NOMO-1 (cell line): ENCODE measurements around the gene FOXP1.
"Not testable (repeated sequence)": the region's sequence is repeated elsewhere in the genome, so short reads cannot be mapped to it uniquely, and the experiment has no call there.

Experiments
- DNase-seq, 2 experiments: peaks; one replicate each; lab custom pipeline; 2025; ENCODE audit not compliant: unreplicated experiment in 2 of 2; lab: John Stamatoyannopoulos, UW

FOXP1 gene

DNA sequence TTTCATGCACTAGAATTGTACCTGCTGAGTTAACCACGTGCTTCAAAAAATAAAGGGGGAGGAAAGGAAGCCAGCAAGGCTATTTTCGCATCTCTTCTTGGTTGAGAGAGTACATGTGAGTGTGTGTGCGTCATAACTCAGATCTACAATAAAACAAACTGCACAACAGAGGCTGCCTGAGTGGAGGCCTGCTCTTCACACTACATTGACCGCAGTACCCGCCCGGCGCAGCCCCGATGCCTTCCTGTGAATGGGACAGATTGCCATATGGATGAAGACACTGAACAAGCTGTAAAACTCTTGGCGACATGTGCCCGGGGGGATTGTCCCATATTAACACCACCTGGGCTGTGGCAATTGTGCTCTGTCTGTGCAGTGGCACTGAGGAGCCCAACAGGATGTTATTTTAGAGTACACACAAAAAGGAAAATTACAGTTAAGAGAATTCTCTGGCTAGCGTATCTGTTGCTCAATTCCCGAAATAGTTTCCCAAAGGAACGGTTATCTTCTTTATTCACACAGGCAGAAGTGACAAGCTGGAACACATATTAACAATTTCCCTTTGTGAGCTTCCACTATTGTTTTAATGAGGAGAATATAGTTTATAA lies 551.5 kb downstream of the FOXP1 start:
- no peak for DNase-seq

DNA sequence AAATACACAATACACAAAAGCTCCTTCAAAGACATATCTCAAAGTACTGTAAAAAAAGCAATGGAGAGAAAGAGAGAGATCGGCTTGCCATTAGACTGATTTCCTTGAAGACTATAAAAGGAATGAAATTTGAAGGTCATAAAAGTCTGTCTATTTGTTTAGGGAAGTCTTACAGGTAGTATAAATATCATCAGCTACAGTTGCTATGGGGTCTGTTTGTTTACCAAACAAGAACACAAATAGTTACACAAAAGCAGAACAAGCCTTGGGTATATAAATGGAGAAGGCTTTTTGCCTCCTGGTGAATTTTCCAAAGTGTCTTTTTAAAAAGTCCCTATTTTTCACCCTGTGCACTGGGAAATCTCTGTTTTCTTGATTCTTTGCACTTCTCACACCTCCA lies 552.3 kb downstream of the FOXP1 start:
- no peak for DNase-seq

DNA sequence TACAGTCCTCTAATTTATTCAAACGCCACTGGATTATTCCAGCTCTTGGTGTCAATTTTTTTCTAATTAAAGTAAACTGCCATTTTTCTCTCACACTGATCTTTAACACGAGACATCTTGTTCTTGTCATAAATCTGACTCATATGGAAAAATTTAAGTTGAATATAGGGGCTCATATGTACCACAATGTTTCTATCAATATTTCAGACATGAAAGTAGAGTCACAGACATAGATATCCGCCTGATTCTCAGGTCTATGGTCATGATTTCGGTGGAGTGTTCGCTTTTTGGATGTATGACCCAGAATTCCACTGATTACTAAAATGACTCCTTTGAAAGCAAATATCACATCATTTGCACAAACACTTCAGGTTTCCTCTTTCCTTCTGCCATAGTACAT lies 552.8 kb downstream of the FOXP1 start:
- no peak for DNase-seq

DNA sequence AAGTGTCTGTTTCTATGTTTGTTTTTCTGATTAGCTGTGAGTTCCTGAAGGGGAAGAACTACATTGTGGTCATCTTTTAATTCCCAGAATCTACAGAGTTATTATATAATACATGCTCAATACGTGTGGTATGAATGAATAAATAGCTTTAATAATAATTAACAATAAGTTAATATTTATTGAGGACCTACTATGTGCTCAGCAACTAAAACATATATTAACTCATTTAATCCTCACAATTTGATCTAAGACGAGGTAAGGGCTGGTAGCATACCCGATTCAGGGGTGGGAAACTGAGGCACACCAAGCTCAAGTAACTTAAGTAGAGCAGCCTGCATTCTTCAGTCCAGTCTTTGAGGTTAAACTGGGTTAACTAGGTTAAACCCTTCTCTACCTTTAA lies 553.8 kb downstream of the FOXP1 start:
- no peak for DNase-seq

DNA sequence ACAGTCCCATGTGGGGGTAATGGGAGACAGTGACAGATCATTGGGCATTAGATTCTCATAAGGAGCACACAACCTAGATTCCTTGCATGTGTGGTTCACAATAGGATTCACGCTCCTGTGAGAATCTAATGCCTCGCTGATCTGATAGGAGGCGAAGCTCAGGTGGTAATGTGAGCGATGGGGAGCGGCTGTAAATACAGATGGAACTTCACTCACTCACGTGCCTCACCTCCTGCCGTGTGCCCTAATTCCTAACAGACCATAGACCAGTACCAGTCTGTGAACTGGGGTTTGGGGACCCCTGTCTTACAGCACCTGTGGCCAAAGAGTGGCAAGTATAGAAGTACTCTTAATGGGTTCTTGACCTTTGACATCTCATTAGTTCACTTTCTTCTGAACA lies 554.7 kb downstream of the FOXP1 start:
- DNase-seq, result no peak

DNA sequence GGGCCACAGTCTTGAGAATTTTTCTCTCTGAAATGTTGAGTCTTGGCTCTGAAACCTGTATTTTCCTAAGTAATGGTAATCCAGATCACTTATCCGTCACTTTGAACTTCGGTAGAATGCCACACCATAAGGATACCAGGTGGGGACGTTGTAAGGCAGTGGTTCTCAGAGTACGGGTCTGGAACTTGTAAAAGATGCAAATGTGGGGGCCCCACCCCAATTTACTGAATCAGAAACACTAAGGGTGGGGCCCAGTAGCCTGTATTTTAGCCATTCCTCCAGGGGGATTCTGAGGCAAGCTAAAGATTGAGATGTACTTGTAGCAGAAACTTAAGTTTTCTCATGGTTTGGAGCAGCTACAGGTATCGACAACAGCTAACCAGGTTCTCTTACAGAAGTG lies 555.3 kb downstream of the FOXP1 start:
- no peak for DNase-seq

DNA sequence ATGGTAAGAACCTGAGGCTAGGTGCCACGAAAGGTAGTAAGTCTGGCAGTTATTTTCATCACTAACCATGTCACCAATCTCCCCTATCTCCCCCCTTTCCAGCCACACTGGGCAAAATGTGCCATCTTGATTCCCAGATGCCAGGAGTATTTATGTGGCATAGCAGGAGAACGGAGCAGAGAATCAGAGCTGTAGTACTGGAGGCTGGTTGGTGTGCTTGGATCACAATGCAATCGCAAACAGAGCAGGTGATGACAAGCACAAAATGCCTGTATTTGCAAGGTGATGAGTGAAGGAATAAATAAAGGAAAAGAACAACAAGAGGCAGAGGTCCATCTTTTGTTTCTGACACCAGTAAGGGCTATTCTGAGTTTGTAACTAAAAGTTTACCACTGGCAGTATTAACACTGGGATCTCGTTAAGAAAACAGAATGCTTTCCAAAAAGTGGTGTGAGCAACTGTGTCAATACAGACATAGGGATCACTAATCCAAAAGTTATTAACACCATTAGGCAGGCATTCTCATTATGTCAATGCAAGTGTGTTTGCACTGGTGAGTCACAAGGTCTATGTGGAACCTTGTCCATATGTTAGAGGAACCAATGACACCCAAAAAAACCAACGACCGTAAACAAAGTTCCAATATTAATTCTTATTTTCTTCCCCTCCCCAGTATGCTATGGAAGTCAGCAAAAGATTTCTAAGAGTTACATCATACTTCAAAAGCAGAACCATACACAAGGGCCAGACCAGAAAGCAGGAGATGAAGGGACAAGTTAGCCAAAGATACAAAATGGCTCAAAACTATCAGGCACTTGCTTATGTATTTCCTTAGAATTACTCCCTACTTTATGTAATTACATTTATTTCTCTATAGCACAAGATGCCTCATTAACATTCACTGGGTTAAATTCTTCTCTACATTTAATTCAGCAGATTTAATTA lies 556.6 kb downstream of the FOXP1 start:
- DNase-seq, result peak; percentile 41 to 65

DNA sequence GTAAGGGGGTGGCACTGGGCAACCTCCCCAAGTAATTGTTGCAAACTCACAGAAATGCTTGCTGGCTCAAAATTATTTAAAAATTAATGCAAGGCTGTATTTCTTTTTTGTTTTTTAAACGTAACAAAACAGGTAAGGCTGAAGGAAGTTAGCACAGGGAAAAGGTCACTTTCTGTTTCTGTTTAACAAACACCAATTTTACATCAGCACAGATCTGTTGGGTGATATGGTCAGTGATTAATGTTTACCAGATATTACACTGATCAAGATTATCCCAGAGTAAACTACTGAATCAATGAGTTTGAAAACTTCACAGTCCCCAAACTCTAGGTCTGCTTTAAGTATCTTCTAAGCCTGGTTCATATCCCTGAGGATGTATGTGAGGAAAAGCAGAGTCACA lies 558.0 kb downstream of the FOXP1 start:
- no peak for DNase-seq

DNA sequence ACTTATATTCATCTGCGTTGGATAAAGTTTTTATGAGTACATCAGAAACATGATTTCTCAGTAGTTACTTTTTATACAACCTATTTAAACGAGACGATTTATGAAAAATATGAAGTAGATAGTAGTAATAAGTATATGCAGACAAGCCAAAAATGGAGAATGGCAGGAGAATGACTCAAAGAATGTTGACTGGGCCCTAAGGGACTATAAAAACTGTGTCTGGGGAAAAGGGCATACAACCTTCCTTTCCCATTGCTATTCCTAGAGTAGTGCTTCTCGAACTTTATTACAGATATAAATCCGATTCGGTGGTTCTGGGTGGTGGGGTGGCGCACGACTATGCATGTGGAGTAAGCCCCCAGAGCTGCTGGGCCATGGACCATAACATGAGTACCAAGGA lies 558.5 kb downstream of the FOXP1 start:
- DNase-seq, result no peak

DNA sequence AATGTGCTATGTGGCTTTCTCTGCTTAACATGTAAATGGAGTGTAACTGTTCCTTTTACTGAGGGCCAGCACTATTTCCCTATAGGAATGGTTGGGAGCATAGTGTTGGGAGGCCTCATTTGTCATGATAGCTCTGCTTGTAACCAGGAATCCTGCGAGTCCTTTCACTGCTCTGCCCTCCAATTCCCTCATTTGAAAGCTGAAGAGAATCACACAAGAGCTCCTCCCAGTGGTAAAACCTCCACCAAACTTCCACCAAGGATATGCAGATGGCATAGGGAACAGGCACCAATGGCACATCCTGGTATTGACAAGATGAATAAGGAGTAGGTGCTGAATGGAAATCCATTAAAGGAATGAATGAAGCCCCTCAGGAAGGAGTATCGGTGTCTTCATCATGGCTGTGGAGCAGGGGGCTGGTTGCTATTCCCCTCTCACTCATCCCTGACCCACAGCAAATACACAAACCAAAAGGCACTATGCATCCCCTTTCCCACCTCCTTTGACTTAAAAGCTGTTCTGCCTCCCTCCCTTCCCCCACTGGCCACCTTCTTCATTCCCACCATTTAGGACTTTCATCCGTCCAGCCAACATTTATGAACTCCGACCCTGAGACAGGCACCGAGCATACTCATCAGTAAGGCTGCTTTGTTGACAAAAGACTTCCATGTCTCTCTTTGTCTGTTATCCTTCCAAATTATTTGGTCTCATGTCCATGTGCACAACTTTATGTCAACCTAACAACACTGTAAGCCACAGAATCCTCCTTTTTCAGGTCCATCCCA lies 560.8 kb downstream of the FOXP1 start:
- no peak for DNase-seq

DNA sequence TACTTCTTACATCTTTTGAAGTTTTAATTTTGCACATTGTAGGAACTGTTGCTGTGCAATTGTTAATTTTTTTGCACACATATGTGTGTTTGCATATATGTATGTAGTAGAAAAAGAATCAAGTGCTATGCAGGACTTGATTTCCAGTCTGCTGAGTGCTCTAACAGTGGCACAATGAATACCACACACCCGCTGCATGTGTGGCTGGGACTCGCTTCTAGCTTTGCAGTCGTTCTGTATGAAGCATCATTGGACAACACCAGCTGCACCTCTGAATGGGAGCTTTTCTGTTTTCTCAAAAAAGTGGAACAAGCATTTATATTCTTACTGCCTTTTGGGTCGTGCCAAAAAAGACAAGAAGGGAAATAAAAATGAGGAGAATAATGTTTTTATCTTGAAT lies 564.7 kb downstream of the FOXP1 start:
- DNase-seq, result no peak

DNA sequence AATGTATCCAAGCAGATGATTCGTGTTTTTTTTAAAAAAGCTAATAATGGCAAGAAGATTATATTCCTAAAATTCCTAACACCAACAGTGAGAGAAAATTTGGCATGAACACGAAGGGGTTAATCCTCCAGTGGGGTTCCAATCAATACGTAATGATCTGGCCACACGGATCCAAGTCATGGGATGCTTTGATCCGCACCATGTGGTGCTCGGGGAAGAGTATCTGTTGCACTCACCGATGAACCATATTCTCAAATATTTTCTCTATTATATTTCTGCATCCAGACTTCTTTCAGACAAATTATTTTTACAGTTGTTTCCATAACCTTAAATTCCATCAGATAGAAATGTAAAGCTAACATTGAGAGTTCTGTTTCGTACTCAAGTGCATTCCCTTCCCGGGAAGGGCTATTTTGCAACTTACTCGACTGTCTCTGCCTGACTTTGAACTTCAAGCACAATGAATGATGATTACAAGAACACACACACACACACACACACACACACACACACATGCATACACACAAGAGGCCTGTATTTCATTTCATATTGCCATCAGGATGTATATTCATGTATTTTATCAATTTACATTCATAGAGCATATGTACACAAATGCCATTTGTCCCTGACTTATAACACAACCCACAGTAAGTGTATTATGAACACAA lies 567.2 kb downstream of the FOXP1 start:
- no peak for DNase-seq

DNA sequence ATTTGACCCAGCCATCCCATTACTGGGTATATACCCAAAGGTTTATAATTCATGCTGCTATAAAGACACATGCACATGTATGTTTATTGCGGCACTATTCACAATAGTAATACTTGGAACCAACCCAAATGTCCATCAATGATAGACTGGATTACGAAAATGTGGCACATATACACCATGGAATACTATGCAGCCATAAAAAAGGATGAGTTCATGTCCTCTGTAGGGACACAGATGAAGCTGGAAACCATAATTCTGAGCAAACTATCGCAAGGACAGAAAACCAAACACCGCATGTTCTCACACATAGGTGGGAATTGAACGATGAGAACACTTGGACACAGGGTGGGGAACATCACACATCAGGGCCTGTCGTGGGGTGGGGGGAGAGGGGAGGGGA lies 568.9 kb downstream of the FOXP1 start:
- DNase-seq, result not testable (repeated sequence)

DNA sequence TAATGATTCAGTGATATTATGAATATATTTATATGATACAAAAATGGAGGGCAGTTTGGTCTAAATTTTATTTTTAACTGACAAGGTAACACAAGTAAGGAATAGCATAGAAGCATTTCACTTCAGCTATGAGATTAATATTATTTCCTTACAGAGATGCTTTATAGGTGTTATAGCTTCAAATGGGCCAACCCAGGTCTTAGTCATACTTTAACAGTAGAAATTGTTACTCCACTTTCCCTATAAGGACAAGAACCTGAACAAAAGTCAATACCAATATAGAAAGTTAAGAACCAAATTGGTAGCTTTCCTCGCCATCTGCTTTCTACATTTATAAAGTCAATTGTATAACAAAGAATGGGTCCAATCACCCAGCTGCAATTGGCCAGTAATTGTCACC lies 570.6 kb downstream of the FOXP1 start:
- DNase-seq, result no peak

DNA sequence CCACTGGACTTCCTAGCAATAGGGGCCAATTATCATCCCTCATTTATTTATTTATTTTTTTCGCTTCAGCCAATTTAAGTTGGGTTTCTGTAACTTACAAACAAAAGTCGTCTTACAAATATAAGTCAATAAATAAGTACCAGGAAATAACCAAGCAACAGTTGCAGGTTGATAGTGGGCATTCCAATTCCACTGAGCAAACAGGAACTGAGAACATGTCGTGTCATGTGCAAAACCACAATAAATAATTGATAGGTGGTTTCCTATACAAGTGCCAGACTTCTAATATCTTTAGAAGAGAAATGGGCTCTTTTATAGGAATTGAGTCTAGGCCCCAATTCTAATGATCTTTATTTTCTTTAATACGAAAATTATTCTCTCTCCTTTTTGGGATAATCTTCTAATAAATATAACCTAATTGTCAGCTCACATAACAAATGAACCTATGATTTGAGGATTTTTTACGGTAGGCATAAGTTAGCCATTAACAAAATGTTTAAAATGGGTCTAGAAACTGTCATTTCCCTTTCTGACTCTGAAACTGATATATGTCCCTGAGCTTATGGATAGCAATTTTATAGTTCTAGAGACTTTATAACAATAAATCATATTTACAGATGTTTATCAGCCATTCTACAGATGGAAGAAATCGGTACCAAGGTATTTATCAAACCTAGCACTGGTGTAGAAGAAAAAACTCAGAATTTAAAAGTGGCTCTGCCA lies 571.8 kb downstream of the FOXP1 start:
- DNase-seq, result peak; percentile 39 to 84

DNA sequence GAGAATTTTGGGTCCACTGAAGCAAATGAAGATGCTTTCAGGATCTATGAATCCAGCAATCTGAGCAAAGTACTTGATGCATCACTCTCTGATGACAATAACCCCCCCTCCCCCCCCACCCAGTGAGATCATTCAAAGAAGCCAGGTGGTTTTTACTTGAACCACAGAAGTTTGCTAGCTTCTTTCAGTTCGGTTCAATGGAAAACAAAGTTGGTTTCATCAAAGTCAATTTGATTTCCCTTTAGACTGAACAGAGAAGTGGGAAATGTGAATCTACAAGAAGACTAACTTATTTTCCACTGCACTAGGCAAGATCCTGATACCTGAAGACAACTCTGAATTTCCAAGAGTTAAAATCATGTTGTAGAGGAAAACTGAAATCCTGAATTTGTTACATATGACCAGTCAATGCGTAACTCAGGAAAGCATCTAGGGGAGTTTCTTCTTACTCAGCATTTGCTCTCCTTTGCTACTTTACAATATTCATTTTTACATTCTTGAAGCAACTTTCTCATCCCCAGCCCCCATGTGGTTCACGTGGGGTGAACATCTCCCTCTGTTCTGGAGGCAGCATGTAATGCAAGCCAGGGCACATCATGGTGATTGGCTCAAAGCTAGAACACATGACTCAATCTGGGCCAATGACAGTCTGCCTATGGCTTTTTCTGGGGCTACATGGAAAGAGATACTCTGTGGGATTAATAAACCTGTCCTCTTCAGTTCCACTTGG lies 572.6 kb downstream of the FOXP1 start:
- no peak for DNase-seq

DNA sequence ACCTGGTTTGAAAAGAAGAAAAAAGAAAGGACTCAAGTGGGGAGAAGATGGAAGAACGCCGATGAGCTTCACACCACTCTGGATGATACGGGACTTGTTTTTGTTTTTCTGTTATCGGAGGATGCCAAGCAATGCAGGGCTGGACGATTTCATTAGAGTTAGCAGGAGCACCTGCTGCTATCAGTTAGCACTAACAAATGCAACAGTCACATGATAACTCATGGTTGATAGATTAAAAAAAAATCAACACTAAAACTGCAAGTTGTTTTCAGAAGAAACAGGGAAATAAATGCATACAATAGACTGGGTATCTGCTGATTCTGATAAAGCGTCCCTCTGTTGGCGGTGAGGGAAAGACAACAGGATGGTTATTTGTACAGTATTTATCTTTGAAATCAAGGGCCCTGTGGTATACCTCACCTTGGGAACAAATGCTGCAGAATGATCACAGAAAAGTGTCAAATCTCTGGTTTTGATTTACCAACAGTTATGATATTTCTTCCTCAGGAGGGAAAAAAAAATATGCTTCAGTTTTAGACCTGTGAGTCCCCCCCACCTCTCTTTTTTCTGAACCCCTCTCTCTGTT lies 575.1 kb downstream of the FOXP1 start:
- DNase-seq, result no peak

DNA sequence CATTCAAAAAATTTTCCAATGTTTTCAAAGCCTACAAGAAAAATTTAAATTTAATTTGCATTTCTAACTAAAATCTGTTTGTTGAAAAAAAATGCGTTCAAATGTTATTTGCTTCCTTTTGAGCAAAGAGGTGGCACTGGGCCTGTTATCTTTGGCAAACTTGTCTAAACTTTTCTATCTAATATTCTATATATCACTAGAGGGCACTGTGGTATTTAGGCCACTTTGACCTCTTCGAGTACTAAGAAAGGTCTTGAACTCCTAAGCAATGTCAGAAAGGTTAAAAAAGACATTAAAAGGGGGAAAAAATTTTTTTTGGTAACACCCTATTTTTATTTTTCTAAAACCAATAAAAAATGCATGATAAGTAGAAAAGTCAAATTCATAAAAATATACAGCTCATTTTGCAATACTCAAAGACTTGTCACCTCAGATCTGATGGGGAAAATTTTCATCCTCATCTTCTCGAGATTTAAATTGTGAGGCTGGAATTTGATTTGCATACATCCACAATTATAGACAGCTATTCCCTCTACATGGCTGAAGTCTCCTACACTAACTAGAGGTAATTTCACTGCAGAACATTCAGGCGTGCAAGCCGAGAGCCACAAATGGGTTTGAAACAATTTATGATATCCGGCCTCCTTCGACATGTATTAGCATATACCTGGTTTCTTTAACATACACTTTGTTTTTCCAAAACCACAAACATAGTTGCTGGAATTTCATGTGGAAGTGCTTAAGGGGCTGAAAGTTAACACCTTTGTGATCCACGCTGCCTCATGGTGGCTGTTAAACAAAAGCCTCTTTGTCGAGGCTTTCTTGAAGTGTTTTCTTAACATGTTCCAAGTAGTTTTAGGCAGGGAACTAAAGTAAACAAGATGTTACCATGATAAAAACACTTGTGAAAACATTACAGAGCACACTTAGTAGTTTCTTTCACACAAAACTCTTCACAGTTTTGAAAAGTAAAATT lies 576.4 kb downstream of the FOXP1 start:
- DNase-seq, result peak; percentile 41 to 49
